Measurements from ENCODE around the gene CHN2.

The CHN2 gene

DNA sequence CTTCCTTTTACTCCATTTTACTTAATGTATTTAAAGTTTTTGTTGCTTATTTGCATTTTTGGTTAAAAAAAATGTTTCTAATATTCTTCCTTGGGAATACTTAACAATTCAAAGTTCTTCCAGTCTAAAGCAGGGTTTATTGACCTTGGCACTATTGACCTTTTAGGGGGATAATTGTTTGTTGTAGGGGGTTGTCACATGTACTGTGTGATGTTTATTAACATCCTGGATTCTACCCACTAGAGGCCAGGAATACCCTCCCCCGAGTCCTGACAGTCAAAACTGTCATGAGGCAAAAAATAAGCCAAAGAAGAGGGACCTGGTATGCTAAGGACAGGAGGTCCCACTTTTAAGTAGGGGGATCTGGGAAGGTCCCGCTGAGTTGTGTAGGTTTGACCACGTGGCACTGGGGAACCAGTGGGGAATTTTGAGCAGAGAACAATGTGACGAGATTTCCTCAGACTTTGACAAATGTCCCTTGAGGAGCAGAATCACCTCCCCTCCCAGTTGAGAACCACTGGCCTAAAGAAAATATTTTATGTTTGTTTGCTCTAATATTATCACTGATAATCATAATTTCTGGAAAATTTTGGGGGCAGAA lies 190.7 kb downstream of the CHN2 start:
- Histone ChIP-seq H3K27ac (ENCODE audit: low read depth, low read length) (no peak overlapping the region), H3K4me3 (ENCODE audit: low read depth in 1 of 2, low read length in 2 of 2) (no peak overlapping the region), H3K27me3 (ENCODE audit: control insufficient read depth in 1 of 2, insufficient read depth in 2 of 2, low read length in 2 of 2) (no peaks in the 10 kb centered on the region), H3K9me3 (ENCODE audit: control insufficient read depth in 1 of 2, low read length in 2 of 2) (no peaks in the 10 kb centered on the region), H3K4me1 (ENCODE audit: control insufficient read depth in 1 of 2, insufficient read depth in 2 of 2, low read length in 2 of 2) (no peaks in the 10 kb centered on the region), H3K9ac (ENCODE audit: low read depth in 1 of 2, low read length in 2 of 2) (no peak overlapping the region), H3K36me3 (ENCODE audit: control insufficient read depth in 1 of 2, insufficient read depth in 2 of 2, low read length in 2 of 2) (no peaks in the 10 kb centered on the region)

DNA sequence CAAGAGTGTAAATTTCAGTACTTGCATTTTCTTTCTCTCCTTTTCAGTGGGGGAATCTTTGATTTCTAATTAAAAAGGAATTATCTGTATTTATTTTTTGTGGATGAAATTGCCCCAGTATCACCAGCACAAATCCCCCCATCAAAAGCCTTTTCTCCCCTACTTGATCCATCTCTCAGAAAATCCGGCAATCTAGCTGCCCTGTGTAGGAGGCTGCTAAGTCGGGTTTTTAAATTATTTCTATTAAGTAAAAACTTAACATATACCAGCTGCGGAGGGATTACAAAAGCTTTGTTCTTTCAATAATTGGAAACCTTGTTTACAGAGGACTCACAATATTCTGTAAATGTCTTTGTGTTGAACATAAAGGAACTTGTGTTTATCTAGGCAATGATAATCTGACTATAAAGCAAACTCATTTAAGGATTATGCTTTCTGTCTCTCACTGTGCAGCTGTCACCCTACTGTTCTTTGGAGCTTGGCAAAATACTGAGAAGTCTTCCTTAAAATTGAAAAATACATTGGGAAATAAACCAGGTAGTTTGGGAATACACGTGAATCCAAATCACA lies 191.7 kb downstream of the CHN2 start:
- H3K27ac ChIP-seq (ENCODE audit: low read depth, low read length), result no peak overlapping the region
- no peak overlapping the region for H3K4me3 ChIP-seq (ENCODE audit: low read depth in 1 of 2, low read length in 2 of 2)
- no peaks in the 10 kb centered on the region for H3K27me3 ChIP-seq (ENCODE audit: control insufficient read depth in 1 of 2, insufficient read depth in 2 of 2, low read length in 2 of 2)
- H3K36me3 ChIP-seq (ENCODE audit: control insufficient read depth in 1 of 2, insufficient read depth in 2 of 2, low read length in 2 of 2), result no peaks in the 10 kb centered on the region
- no peaks in the 10 kb centered on the region for H3K9me3 ChIP-seq (ENCODE audit: control insufficient read depth in 1 of 2, low read length in 2 of 2)
- no peaks in the 10 kb centered on the region for H3K4me1 ChIP-seq (ENCODE audit: control insufficient read depth in 1 of 2, insufficient read depth in 2 of 2, low read length in 2 of 2)
- no peak overlapping the region for H3K9ac ChIP-seq (ENCODE audit: low read depth in 1 of 2, low read length in 2 of 2)

DNA sequence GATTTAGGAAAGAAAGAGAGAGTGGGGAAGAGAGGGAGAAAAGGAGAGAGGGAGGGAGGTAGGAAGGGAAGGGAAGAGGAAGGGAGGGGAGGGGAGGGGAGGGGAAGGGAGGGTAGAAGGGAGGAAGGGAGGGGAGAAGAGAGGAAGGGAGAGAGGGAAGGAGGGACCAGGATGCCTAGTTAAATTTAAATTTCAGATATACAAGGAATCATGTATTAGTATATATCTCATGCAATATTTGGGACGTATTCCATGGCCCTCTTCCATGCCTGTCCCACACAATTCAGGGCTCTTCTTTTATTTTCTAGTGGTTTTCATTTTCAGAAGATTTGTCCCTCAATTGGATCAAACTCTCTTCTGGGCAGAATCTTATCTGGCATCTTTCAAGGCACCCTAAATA lies 196.7 kb downstream of the CHN2 start:
- Histone ChIP-seq H3K9me3 (ENCODE audit: control insufficient read depth in 1 of 2, low read length in 2 of 2) (no peaks in the 10 kb centered on the region), H3K4me1 (ENCODE audit: control insufficient read depth in 1 of 2, insufficient read depth in 2 of 2, low read length in 2 of 2) (no peaks in the 10 kb centered on the region), H3K4me3 (ENCODE audit: low read depth in 1 of 2, low read length in 2 of 2) (no peak overlapping the region), H3K27me3 (ENCODE audit: control insufficient read depth in 1 of 2, insufficient read depth in 2 of 2, low read length in 2 of 2) (no peaks in the 10 kb centered on the region), H3K27ac (ENCODE audit: low read depth, low read length) (no peak overlapping the region), H3K36me3 (ENCODE audit: control insufficient read depth in 1 of 2, insufficient read depth in 2 of 2, low read length in 2 of 2) (no peaks in the 10 kb centered on the region), H3K9ac (ENCODE audit: low read depth in 1 of 2, low read length in 2 of 2) (no peak overlapping the region)

DNA sequence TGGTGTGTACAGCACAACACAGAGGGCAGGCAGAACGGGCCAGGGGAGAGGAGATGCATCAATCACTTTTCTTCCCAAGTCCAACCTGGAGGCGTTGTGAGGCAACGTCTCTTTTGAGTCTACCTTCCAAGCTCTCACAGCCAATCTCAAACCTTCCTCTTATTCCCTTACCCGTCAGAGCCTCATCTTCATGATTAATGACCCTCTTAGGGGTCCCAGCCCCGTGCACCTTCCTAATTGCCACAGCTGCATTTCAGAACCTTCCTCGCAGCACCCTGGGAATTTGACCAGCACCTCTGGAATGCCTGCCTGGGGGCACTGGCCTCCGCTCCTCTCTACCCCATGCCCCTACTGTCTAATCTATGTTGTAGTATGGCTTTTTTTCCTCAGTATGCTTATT lies 199.7 kb downstream of the CHN2 start:
- H3K36me3 ChIP-seq (ENCODE audit: control insufficient read depth in 1 of 2, insufficient read depth in 2 of 2, low read length in 2 of 2), result no peaks in the 10 kb centered on the region
- no peaks in the 10 kb centered on the region for H3K27me3 ChIP-seq (ENCODE audit: control insufficient read depth in 1 of 2, insufficient read depth in 2 of 2, low read length in 2 of 2)
- H3K4me3 ChIP-seq (ENCODE audit: low read depth in 1 of 2, low read length in 2 of 2), result no peak overlapping the region
- no peaks in the 10 kb centered on the region for H3K9me3 ChIP-seq (ENCODE audit: control insufficient read depth in 1 of 2, low read length in 2 of 2)
- no peaks in the 10 kb centered on the region for H3K4me1 ChIP-seq (ENCODE audit: control insufficient read depth in 1 of 2, insufficient read depth in 2 of 2, low read length in 2 of 2)
- no peak overlapping the region for H3K9ac ChIP-seq (ENCODE audit: low read depth in 1 of 2, low read length in 2 of 2)
- no peak overlapping the region for H3K27ac ChIP-seq (ENCODE audit: low read depth, low read length)

DNA sequence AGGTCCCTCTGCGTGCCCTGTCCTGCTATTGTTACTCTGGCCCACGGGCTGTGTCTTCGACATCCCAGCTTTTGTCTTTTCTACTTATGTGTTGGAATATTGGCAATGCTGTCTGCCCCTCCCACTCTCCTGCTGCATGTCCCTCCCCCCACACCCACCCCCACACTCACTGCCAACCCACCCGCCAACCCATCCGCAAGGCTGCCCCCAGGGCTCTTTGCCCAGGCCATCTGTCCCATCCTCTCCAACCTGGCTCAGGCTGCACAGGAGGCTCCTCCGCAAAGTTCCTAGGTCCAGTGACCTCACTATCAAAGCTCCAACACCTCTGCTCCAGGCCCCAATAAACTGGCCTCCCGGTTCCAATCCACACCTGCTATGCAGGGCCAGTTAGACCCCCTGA lies 202.0 kb downstream of the CHN2 start:
- no peak overlapping the region for H3K27ac ChIP-seq (ENCODE audit: low read depth, low read length)
- no peaks in the 10 kb centered on the region for H3K27me3 ChIP-seq (ENCODE audit: control insufficient read depth in 1 of 2, insufficient read depth in 2 of 2, low read length in 2 of 2)
- H3K4me1 ChIP-seq (ENCODE audit: control insufficient read depth in 1 of 2, insufficient read depth in 2 of 2, low read length in 2 of 2), result no peaks in the 10 kb centered on the region
- H3K9ac ChIP-seq (ENCODE audit: low read depth in 1 of 2, low read length in 2 of 2), result no peak overlapping the region
- H3K9me3 ChIP-seq (ENCODE audit: control insufficient read depth in 1 of 2, low read length in 2 of 2), result no peaks in the 10 kb centered on the region
- H3K36me3 ChIP-seq (ENCODE audit: control insufficient read depth in 1 of 2, insufficient read depth in 2 of 2, low read length in 2 of 2), result peaks cover 0 to 3% of the 10 kb centered on the region in 2 donors
- no peak overlapping the region for H3K4me3 ChIP-seq (ENCODE audit: low read depth in 1 of 2, low read length in 2 of 2)

DNA sequence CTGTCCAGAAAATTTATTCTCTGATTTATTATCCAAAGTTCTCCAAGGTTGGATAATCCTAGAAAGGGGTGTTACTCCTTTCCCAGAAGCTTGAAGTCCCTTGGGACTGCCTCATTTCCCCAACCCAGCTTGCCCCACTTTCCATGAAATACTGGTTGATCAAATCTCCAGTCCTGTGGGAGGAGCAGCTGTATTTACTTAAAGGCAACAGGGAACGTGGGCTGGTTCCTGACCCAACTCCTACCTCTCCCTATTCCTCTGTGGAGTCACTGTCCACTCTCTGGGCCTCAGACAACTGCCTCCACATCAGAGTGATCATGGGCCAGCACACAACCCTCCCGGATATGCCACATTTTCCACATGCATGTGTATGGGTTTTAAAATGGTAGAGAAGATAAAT lies 202.8 kb downstream of the CHN2 start:
- H3K9ac ChIP-seq (ENCODE audit: low read depth in 1 of 2, low read length in 2 of 2), result no peak overlapping the region

DNA sequence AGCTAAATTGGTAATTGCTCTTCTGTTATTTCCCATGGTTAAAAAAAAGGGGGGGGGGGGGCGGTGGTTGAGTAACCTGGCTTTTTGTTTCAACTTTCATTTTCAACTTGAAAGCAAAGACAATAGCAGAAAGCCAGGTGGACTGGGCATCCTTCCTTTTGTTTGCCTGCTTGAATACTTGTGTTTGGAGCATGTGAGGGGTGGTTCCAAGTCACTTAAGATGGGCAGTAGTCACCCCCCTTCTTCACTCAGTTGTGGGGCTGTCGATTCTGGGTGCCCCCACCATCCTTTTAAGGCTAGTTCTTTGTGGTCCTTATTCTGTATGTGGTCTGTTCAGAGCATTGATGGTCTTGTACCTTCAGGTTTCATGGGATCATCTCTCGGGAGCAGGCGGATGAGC lies 203.4 kb downstream of the CHN2 start:
- H3K27me3 ChIP-seq (ENCODE audit: control insufficient read depth in 1 of 2, insufficient read depth in 2 of 2, low read length in 2 of 2), result no peaks in the 10 kb centered on the region
- no peak overlapping the region for H3K4me3 ChIP-seq (ENCODE audit: low read depth in 1 of 2, low read length in 2 of 2)
- no peak overlapping the region for H3K27ac ChIP-seq (ENCODE audit: low read depth, low read length)
- H3K9me3 ChIP-seq (ENCODE audit: control insufficient read depth in 1 of 2, low read length in 2 of 2), result no peaks in the 10 kb centered on the region
- no peak overlapping the region for H3K9ac ChIP-seq (ENCODE audit: low read depth in 1 of 2, low read length in 2 of 2)
- peaks cover 0 to 3% of the 10 kb centered on the region in 2 donors for H3K36me3 ChIP-seq (ENCODE audit: control insufficient read depth in 1 of 2, insufficient read depth in 2 of 2, low read length in 2 of 2)
- H3K4me1 ChIP-seq (ENCODE audit: control insufficient read depth in 1 of 2, insufficient read depth in 2 of 2, low read length in 2 of 2), result no peaks in the 10 kb centered on the region

More for the DNA sequence above, 202.8 kb downstream of the CHN2 start:
- Histone ChIP-seq H3K4me1 (ENCODE audit: control insufficient read depth in 1 of 2, insufficient read depth in 2 of 2, low read length in 2 of 2) (no peaks in the 10 kb centered on the region), H3K9me3 (ENCODE audit: control insufficient read depth in 1 of 2, low read length in 2 of 2) (no peaks in the 10 kb centered on the region), H3K27ac (ENCODE audit: low read depth, low read length) (no peak overlapping the region), H3K27me3 (ENCODE audit: control insufficient read depth in 1 of 2, insufficient read depth in 2 of 2, low read length in 2 of 2) (no peaks in the 10 kb centered on the region), H3K36me3 (ENCODE audit: control insufficient read depth in 1 of 2, insufficient read depth in 2 of 2, low read length in 2 of 2) (peaks cover 0 to 3% of the 10 kb centered on the region in 2 donors), H3K4me3 (ENCODE audit: low read depth in 1 of 2, low read length in 2 of 2) (no peak overlapping the region)

DNA sequence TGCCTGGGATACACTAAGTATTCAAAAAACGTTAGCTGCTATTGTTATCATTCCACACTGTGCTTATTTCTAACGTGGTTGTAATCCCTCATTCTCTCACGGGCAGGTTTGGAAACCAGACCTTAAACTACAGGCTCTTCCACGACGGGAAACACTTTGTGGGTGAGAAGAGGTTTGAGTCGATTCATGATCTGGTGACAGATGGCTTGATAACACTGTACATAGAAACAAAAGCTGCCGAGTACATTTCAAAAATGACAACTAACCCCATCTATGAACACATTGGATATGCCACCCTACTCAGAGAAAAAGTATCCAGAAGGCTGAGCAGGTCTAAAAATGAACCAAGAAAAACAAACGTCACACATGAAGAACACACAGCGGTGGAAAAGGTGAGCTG lies 205.9 kb downstream of the CHN2 start:
- Histone ChIP-seq H3K27ac (ENCODE audit: low read depth, low read length) (no peak overlapping the region), H3K9ac (ENCODE audit: low read depth in 1 of 2, low read length in 2 of 2) (no peak overlapping the region), H3K4me3 (ENCODE audit: low read depth in 1 of 2, low read length in 2 of 2) (no peak overlapping the region), H3K9me3 (ENCODE audit: control insufficient read depth in 1 of 2, low read length in 2 of 2) (no peaks in the 10 kb centered on the region), H3K36me3 (ENCODE audit: control insufficient read depth in 1 of 2, insufficient read depth in 2 of 2, low read length in 2 of 2) (peaks cover 0 to 3% of the 10 kb centered on the region in 2 donors), H3K4me1 (ENCODE audit: control insufficient read depth in 1 of 2, insufficient read depth in 2 of 2, low read length in 2 of 2) (no peaks in the 10 kb centered on the region), H3K27me3 (ENCODE audit: control insufficient read depth in 1 of 2, insufficient read depth in 2 of 2, low read length in 2 of 2) (no peaks in the 10 kb centered on the region)

DNA sequence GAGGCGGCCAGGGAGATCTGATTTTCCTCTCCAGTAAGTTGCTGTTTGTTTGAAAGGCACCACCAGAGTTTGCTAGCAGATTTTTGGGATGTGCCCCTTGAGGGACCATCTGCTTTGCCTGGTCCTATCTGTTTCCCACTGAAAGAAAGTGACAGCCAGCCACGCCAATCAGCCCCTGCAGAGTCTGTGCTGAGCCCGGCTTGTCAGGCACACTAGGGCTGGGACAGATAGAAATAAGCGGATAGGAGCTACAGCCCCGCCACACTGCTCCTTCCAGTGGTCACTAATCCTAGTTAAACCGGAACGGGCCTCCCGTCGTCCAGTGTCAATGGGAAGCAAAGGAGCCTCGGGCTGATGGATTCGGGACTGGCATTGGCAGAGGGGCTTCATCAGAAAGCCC lies 207.2 kb downstream of the CHN2 start:
- Histone ChIP-seq H3K4me3 (ENCODE audit: low read depth in 1 of 2, low read length in 2 of 2) (no peak overlapping the region), H3K9ac (ENCODE audit: low read depth in 1 of 2, low read length in 2 of 2) (no peak overlapping the region), H3K27me3 (ENCODE audit: control insufficient read depth in 1 of 2, insufficient read depth in 2 of 2, low read length in 2 of 2) (no peaks in the 10 kb centered on the region), H3K9me3 (ENCODE audit: control insufficient read depth in 1 of 2, low read length in 2 of 2) (no peaks in the 10 kb centered on the region), H3K4me1 (ENCODE audit: control insufficient read depth in 1 of 2, insufficient read depth in 2 of 2, low read length in 2 of 2) (peaks cover 7% of the 10 kb centered on the region in 2 donors), H3K36me3 (ENCODE audit: control insufficient read depth in 1 of 2, insufficient read depth in 2 of 2, low read length in 2 of 2) (peaks cover 0 to 3% of the 10 kb centered on the region in 2 donors), H3K27ac (ENCODE audit: low read depth, low read length) (no peak overlapping the region)

DNA sequence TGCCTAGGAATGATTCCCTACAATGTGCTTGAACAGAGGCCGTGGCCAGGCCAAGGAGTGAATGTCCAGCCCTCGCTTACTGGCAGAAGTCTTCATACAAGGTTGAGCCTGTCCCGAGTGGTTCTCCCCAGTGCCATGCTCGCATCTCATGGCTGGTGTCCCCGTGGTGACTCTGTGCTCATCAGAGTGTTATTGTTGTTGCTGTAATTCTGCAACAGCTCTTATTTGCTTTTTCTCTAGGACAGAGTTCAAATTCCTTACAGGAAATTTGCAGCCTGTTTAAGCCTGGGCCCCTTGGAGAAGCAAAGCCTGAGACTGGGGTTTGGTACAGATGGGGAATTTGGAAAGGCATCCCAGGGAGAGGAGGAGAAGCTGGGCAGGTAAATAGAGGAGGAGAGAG lies 211.3 kb downstream of the CHN2 start:
- no peak overlapping the region for H3K9ac ChIP-seq (ENCODE audit: low read depth in 1 of 2, low read length in 2 of 2)
- no peak overlapping the region for H3K27ac ChIP-seq (ENCODE audit: low read depth, low read length)
- no peak overlapping the region for H3K4me3 ChIP-seq (ENCODE audit: low read depth in 1 of 2, low read length in 2 of 2)
- peaks cover 7% of the 10 kb centered on the region in 2 donors for H3K4me1 ChIP-seq (ENCODE audit: control insufficient read depth in 1 of 2, insufficient read depth in 2 of 2, low read length in 2 of 2)
- H3K27me3 ChIP-seq (ENCODE audit: control insufficient read depth in 1 of 2, insufficient read depth in 2 of 2, low read length in 2 of 2), result no peaks in the 10 kb centered on the region
- no peaks in the 10 kb centered on the region for H3K9me3 ChIP-seq (ENCODE audit: control insufficient read depth in 1 of 2, low read length in 2 of 2)
- peaks cover 0 to 2% of the 10 kb centered on the region in 2 donors for H3K36me3 ChIP-seq (ENCODE audit: control insufficient read depth in 1 of 2, insufficient read depth in 2 of 2, low read length in 2 of 2)
